Right atrium auricular region (tissue), 2 donors: ENCODE results near the gene SYTL1. TPM values are rescaled to one million over a fixed set of nuclear protein-coding genes. Genes with fewer than 3 reads are reported as not detected.

Experiments used
- DNase-seq: peaks from one replicate; pipeline ENCODE4 v3.0.0-alpha.2; 2019; ENCODE audit warnings: low spot score
- H3K27ac ChIP-seq, 2 donors: fragments of 200-600 bp; sonication (generic); 1 replicate in 1 of 2; 2 replicates in 1 of 2; pipeline ENCODE4 v1.5.1; 2016 to 2019
- H3K27me3 ChIP-seq, 2 donors: fragments of 200-600 bp; sonication (generic); one replicate each; pipeline versions ENCODE4 v1.5.1 to v1.6.0; 2017 to 2019
- H3K36me3 ChIP-seq: fragments of 200-600 bp; sonication (generic); one replicate; pipeline ENCODE4 v1.5.1; 2016
- H3K4me1 ChIP-seq, 2 donors: fragments of 200-600 bp; sonication (generic); one replicate each; pipeline versions ENCODE4 v1.5.1 to v1.6.0; 2017 to 2019
- H3K4me3 ChIP-seq, 2 donors: fragments of 200-600 bp; sonication (generic); 1 replicate in 1 of 2; 2 replicates in 1 of 2; pipeline ENCODE4 v1.5.1; 2017 to 2019; ENCODE audit warnings: mild to moderate bottlenecking in 1 of 2, moderate library complexity in 1 of 2
- H3K9me3 ChIP-seq, 2 donors: fragments of 200-600 bp; sonication (generic); one replicate each; pipeline ENCODE4 v1.5.1; 2019
- CTCF ChIP-seq, 2 donors: fragments of 200-600 bp; sonication (generic); IDR thresholded peaks; one replicate each; pipeline ENCODE4 v1.5.1; 2019; ENCODE audit warnings: antibody characterized with exemption in 2 of 2
- total RNA-seq, 2 donors: library from RNA; depleted of rRNA; stranded (reverse); fragments of >200 nt; gene quantifications; one replicate each; pipeline ENCODE4 v1.1.0, GENCODE V29; 2016

Gene SYTL1
- total RNA-seq, 2 donors from 2014 or later = 1.3 to 1.8 TPM

GRCh38 chr1:27302612-27303011 lies 39.2 kb upstream of the SYTL1 start:
- Histone ChIP-seq H3K4me1 (peaks cover 4 to 36% of the 10 kb centered on the region in 2 donors), H3K4me3 (no peak overlapping the region), H3K9me3 (no peaks in the 10 kb centered on the region), H3K27me3 (no peaks in the 10 kb centered on the region), H3K36me3 (peaks cover 60% of the 10 kb centered on the region), H3K27ac (no peak overlapping the region)
- no peak for TF ChIP-seq CTCF (IDR thresholded peaks at IDR 0.05)
- no peak for DNase-seq

GRCh38 chr1:27303509-27303908 lies 38.3 kb upstream of the SYTL1 start:
- Histone ChIP-seq H3K27ac (no peak overlapping the region), H3K9me3 (no peaks in the 10 kb centered on the region), H3K27me3 (no peaks in the 10 kb centered on the region), H3K4me1 (peaks cover 4 to 28% of the 10 kb centered on the region in 2 donors), H3K36me3 (peaks cover 51% of the 10 kb centered on the region), H3K4me3 (no peak overlapping the region)
- no peak for DNase-seq
- no peak for TF ChIP-seq CTCF (IDR thresholded peaks at IDR 0.05)

GRCh38 chr1:27306071-27306470 lies 35.8 kb upstream of the SYTL1 start:
- Histone ChIP-seq H3K4me3 (no peak overlapping the region), H3K27me3 (no peaks in the 10 kb centered on the region), H3K4me1 (peaks cover 0 to 2% of the 10 kb centered on the region in 2 donors), H3K27ac (no peak overlapping the region), H3K9me3 (no peaks in the 10 kb centered on the region), H3K36me3 (peaks cover 47% of the 10 kb centered on the region)
- TF ChIP-seq CTCF (IDR thresholded peaks at IDR 0.05) = no peak
- no peak for DNase-seq

GRCh38 chr1:27306892-27307761 lies 34.7 kb upstream of the SYTL1 start:
- Histone ChIP-seq H3K4me3 (no peak overlapping the region), H3K27me3 (no peaks in the 10 kb centered on the region), H3K4me1 (no peaks in the 10 kb centered on the region), H3K36me3 (peaks cover 37% of the 10 kb centered on the region), H3K27ac (no peak overlapping the region), H3K9me3 (no peaks in the 10 kb centered on the region)
- no peak for TF ChIP-seq CTCF (IDR thresholded peaks at IDR 0.05)
- DNase-seq = no peak

GRCh38 chr1:27307874-27308598 lies 33.8 kb upstream of the SYTL1 start:
- no peaks in the 10 kb centered on the region for H3K4me1 ChIP-seq
- no peak for TF ChIP-seq CTCF (IDR thresholded peaks at IDR 0.05)
- H3K9me3 ChIP-seq = no peaks in the 10 kb centered on the region
- no peak overlapping the region for H3K4me3 ChIP-seq
- H3K27me3 ChIP-seq = no peaks in the 10 kb centered on the region
- no peak for DNase-seq
- peaks cover 34% of the 10 kb centered on the region for H3K36me3 ChIP-seq
- no peak overlapping the region for H3K27ac ChIP-seq
